WTC11 (cell line): ENCODE measurements around the gene RNF222. TPM values are rescaled to one million over a fixed set of nuclear protein-coding genes. Genes with fewer than 3 reads are reported as not detected.

ENCODE experiments used
- ATAC-seq: fragments of 200-7000 bp; cut with Tn5 transposase; 2 replicates; pipeline ENCODE4 v1.10.0; 2021; ENCODE audit warnings: mild to moderate bottlenecking, moderate library complexity
- CTCF ChIA-PET: fragments of 300-600 bp; sonication (Branson Sonifier 250); formaldehyde crosslinking; loops from one replicate; lab custom pipeline; 2021; ENCODE audit warnings: antibody characterized with exemption; lab: Charles Lee
- POLR2A ChIA-PET: fragments of 350-600 bp; sonication (Branson Sonifier 250); formaldehyde crosslinking; loops from one replicate; lab custom pipeline; 2021; ENCODE audit warnings: antibody characterized with exemption; lab: Charles Lee
- DNase-seq: peaks from one replicate; pipeline ENCODE4 v3.0.0; 2021; ENCODE audit warnings: low spot score
- H3K27ac Mint-ChIP-seq: 2 replicates; pipeline ENCODE4 v1.8.0; 2021; ENCODE audit warnings: mixed read lengths
- H3K27me3 Mint-ChIP-seq: 2 replicates; pipeline ENCODE4 v1.8.0; 2021; ENCODE audit warnings: low read depth, mild to moderate bottlenecking, moderate library complexity, mixed read lengths
- H3K36me3 Mint-ChIP-seq: 2 replicates; pipeline ENCODE4 v1.8.0; 2021; ENCODE audit warnings: mixed read lengths
- H3K4me1 Mint-ChIP-seq: 2 replicates; pipeline ENCODE4 v1.8.0; 2022; ENCODE audit warnings: mixed read lengths
- H3K4me3 Mint-ChIP-seq: 2 replicates; pipeline ENCODE4 v1.8.0; 2021; ENCODE audit warnings: mild to moderate bottlenecking, moderate library complexity, mixed read lengths
- H3K9me3 Mint-ChIP-seq: 2 replicates; pipeline ENCODE4 v1.8.0; 2021; ENCODE audit warnings: mixed read lengths
- ATF1 ChIP-seq: sonication (generic); formaldehyde crosslinking; IDR thresholded peaks from 2 replicates; pipeline ENCODE4 v1.8.1; 2023; ENCODE audit warnings: mild to moderate bottlenecking, moderate library complexity, missing genetic modification reagents
- CREB1 ChIP-seq: sonication (generic); formaldehyde crosslinking; IDR thresholded peaks from 2 replicates; pipeline ENCODE4 v1.8.0; 2023; ENCODE audit warnings: mild to moderate bottlenecking, missing genetic modification reagents
- CREM ChIP-seq: sonication (generic); formaldehyde crosslinking; IDR thresholded peaks from 2 replicates; pipeline ENCODE4 v1.8.1; 2022; ENCODE audit warnings: mild to moderate bottlenecking, missing genetic modification reagents, moderate library complexity
- E2F1 ChIP-seq: sonication (generic); formaldehyde crosslinking; IDR thresholded peaks from 2 replicates; pipeline ENCODE4 v1.8.0; 2022; ENCODE audit warnings: mild to moderate bottlenecking, missing genetic modification reagents
- ELF4 ChIP-seq: sonication (generic); formaldehyde crosslinking; IDR thresholded peaks from 2 replicates; pipeline ENCODE4 v1.8.1; 2022; ENCODE audit warnings: low read depth, mild to moderate bottlenecking, moderate library complexity, missing genetic modification reagents
- FOXP1 ChIP-seq: sonication (generic); formaldehyde crosslinking; IDR thresholded peaks from 2 replicates; pipeline ENCODE4 v1.8.0; 2022; ENCODE audit warnings: missing genetic modification reagents, mild to moderate bottlenecking, moderate library complexity, borderline replicate concordance
- GABPB1 ChIP-seq: sonication (generic); formaldehyde crosslinking; IDR thresholded peaks from 2 replicates; pipeline ENCODE4 v1.8.1; 2023; ENCODE audit warnings: mild to moderate bottlenecking, missing genetic modification reagents
- GRHL2 ChIP-seq: fragments of 250-450 bp; sonication (Bioruptor Pico); IDR thresholded peaks from 2 replicates; pipeline ENCODE4 v1.8.0; 2022; ENCODE audit warnings: mild to moderate bottlenecking, moderate library complexity; ENCODE audit not compliant: insufficient replicate concordance, severe bottlenecking
- MYBL2 ChIP-seq: sonication (generic); formaldehyde crosslinking; IDR thresholded peaks from 2 replicates; pipeline ENCODE4 v1.8.1; 2023; ENCODE audit warnings: mild to moderate bottlenecking, moderate library complexity, missing genetic modification reagents
- NFE2L1 ChIP-seq: sonication (generic); formaldehyde crosslinking; IDR thresholded peaks from 2 replicates; pipeline ENCODE4 v1.8.1; 2023; ENCODE audit warnings: missing genetic modification reagents
- TEAD4 ChIP-seq: sonication (generic); formaldehyde crosslinking; IDR thresholded peaks from 2 replicates; pipeline ENCODE4 v1.8.0; 2022; ENCODE audit warnings: mild to moderate bottlenecking, missing genetic modification reagents
- USF2 ChIP-seq: sonication (generic); formaldehyde crosslinking; IDR thresholded peaks from 2 replicates; pipeline ENCODE4 v1.8.1; 2023; ENCODE audit warnings: mild to moderate bottlenecking, missing genetic modification reagents, moderate library complexity
- ZNF121 ChIP-seq: sonication (generic); formaldehyde crosslinking; IDR thresholded peaks from 2 replicates; pipeline ENCODE4 v1.8.0; 2023; ENCODE audit warnings: missing genetic modification reagents
- ZNF281 ChIP-seq: sonication (generic); formaldehyde crosslinking; IDR thresholded peaks from 2 replicates; pipeline ENCODE4 v1.8.0; 2023; ENCODE audit warnings: mild to moderate bottlenecking, missing genetic modification reagents
- ZNF512 ChIP-seq: sonication (generic); formaldehyde crosslinking; IDR thresholded peaks from 2 replicates; pipeline ENCODE4 v1.8.1; 2022; ENCODE audit warnings: missing genetic modification reagents, borderline replicate concordance
- total RNA-seq: library from RNA; stranded (reverse); gene quantifications from 3 replicates; pipeline ENCODE4 v1.2.3, GENCODE V29; 2021
- TF ChIP-seq, protein P1 (sequence below): sonication (generic); formaldehyde crosslinking; IDR thresholded peaks from 2 replicates; pipeline ENCODE4 v1.8.1; 2023; ENCODE audit warnings: mild to moderate bottlenecking, missing genetic modification reagents, borderline replicate concordance
- TF ChIP-seq, protein P2 (sequence below): fragments of 250-450 bp; sonication (Bioruptor Pico); IDR thresholded peaks from 2 replicates; pipeline ENCODE4 v2.1.2; 2022; ENCODE audit warnings: mild to moderate bottlenecking, moderate library complexity

Gene RNF222
- total RNA-seq, 1 experiment from 2014 or later, result not detected

- no peak overlapping the region for H3K4me3 Mint-ChIP-seq
- POLR2A ChIA-PET, result no interaction called here
- TF ChIP-seq GABPB1 (peak; percentile 97), CREM (CRISPR knock-in tag) (no peak)
- no peaks in the 10 kb centered on the region for H3K4me1 Mint-ChIP-seq
- no peak for ATAC-seq
- H3K27ac Mint-ChIP-seq, result no peak overlapping the region
- no peak for DNase-seq
- H3K36me3 Mint-ChIP-seq, result no peaks in the 10 kb centered on the region
- CTCF ChIA-PET, result interaction anchor here (0.6 to 2.4 kb wide), 3 partner anchors 10 to 320 kb away, joined by 3 to 17 read pairs (median 3); no protein-coding TSS in a partner anchor
- peaks cover 20% of the 10 kb centered on the region for H3K27me3 Mint-ChIP-seq
- H3K9me3 Mint-ChIP-seq, result no peaks in the 10 kb centered on the region
Measured at GRCh38 chr17:8420041-8420934, 22.7 kb upstream of the RNF222 start.

- Mint-ChIP-seq H3K4me1 (no peaks in the 10 kb centered on the region), H3K9me3 (no peaks in the 10 kb centered on the region), H3K27me3 (peaks cover 20% of the 10 kb centered on the region), H3K27ac (no peak overlapping the region), H3K36me3 (no peaks in the 10 kb centered on the region), H3K4me3 (no peak overlapping the region)
- ATAC-seq (no peak), DNase-seq (no peak)
- CTCF ChIA-PET, result interaction anchor here (2.4 kb wide), 1 partner anchor 9 kb away, joined by 17 read pairs; no protein-coding TSS in a partner anchor
- TF ChIP-seq ATF1 (CRISPR knock-in tag), result no peak
- TF ChIP-seq MYBL2, result no peak
- TF ChIP-seq ZNF512 (CRISPR knock-in tag), result no peak
- no peak for TF ChIP-seq FOXP1 (CRISPR knock-in tag)
- TF ChIP-seq NFE2L1, result no peak
- POLR2A ChIA-PET, result no interaction called here
Measured at GRCh38 chr17:8419305-8419704, 21.7 kb upstream of the RNF222 start.

DNA sequence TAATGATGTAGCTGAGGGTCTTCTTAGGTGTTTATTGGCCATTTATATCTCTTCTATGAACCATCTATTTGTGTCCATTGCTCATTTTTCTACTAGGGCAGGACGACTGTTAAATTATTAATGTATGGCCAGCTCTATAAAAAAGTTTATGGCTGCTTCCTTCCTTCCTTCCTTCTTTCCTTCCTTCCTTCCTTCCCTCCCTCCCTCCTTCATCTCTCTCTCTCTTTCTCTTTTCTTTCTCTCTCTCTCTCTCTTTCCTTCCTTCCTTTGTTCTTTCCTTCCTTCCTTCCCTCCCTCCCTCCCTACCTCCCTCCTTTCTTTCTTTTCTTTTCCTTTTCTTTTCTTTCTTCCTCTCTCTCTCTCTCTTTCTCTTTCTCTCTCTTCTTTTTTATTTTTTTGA is 20.8 kb upstream of the RNF222 start:
- POLR2A ChIA-PET, result no interaction called here
- H3K27ac Mint-ChIP-seq, result no peak overlapping the region
- TF ChIP-seq TEAD4 (no peak), ZNF281 (CRISPR knock-in tag) (no peak), USF2 (CRISPR knock-in tag) (no peak), ZNF121 (CRISPR knock-in tag) (no peak), CREB1 (CRISPR knock-in tag) (no peak), GRHL2 (CRISPR knock-in tag) (no peak), E2F1 (CRISPR knock-in tag) (no peak), ELF4 (no peak)
- TF ChIP-seq, protein P1, sequence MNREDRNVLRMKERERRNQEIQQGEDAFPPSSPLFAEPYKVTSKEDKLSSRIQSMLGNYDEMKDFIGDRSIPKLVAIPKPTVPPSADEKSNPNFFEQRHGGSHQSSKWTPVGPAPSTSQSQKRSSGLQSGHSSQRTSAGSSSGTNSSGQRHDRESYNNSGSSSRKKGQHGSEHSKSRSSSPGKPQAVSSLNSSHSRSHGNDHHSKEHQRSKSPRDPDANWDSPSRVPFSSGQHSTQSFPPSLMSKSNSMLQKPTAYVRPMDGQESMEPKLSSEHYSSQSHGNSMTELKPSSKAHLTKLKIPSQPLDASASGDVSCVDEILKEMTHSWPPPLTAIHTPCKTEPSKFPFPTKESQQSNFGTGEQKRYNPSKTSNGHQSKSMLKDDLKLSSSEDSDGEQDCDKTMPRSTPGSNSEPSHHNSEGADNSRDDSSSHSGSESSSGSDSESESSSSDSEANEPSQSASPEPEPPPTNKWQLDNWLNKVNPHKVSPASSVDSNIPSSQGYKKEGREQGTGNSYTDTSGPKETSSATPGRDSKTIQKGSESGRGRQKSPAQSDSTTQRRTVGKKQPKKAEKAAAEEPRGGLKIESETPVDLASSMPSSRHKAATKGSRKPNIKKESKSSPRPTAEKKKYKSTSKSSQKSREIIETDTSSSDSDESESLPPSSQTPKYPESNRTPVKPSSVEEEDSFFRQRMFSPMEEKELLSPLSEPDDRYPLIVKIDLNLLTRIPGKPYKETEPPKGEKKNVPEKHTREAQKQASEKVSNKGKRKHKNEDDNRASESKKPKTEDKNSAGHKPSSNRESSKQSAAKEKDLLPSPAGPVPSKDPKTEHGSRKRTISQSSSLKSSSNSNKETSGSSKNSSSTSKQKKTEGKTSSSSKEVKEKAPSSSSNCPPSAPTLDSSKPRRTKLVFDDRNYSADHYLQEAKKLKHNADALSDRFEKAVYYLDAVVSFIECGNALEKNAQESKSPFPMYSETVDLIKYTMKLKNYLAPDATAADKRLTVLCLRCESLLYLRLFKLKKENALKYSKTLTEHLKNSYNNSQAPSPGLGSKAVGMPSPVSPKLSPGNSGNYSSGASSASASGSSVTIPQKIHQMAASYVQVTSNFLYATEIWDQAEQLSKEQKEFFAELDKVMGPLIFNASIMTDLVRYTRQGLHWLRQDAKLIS (CRISPR knock-in tag), result no peak
- TF ChIP-seq, protein P2, sequence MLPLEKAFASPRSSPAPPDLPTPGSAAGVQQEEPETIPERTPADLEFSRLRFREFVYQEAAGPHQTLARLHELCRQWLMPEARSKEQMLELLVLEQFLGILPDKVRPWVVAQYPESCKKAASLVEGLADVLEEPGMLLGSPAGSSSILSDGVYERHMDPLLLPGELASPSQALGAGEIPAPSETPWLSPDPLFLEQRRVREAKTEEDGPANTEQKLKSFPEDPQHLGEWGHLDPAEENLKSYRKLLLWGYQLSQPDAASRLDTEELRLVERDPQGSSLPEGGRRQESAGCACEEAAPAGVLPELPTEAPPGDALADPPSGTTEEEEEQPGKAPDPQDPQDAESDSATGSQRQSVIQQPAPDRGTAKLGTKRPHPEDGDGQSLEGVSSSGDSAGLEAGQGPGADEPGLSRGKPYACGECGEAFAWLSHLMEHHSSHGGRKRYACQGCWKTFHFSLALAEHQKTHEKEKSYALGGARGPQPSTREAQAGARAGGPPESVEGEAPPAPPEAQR (CRISPR knock-in tag), result no peak

More for the DNA sequence above, 20.8 kb upstream of the RNF222 start:
- DNase-seq (no peak), ATAC-seq (no peak)
- H3K4me3 Mint-ChIP-seq, result no peak overlapping the region
- no peaks in the 10 kb centered on the region for H3K9me3 Mint-ChIP-seq
- CTCF ChIA-PET, result interaction anchor here (1.1 to 1.4 kb wide), 2 partner anchors 8 to 11 kb away, joined by 3 read pairs; no protein-coding TSS in a partner anchor
- H3K27me3 Mint-ChIP-seq, result peaks cover 20% of the 10 kb centered on the region
- H3K36me3 Mint-ChIP-seq, result no peaks in the 10 kb centered on the region
- no peaks in the 10 kb centered on the region for H3K4me1 Mint-ChIP-seq
